K562 (cell line): ENCODE measurements around the gene ACTL8. TPM values are rescaled to one million over a fixed set of nuclear protein-coding genes. Genes with fewer than 3 reads are reported as not detected.

Experiments
- polyA plus RNA-seq, 8 experiments: library from polyadenylated mRNA; depleted of rRNA in 4 of 8; stranded (reverse) in 5 of 8; unstranded in 3 of 8; fragments of >200 nt; fragmentation: Nextera tagmentation in 2 of 8; fragmentation: Illumina TruSeq in 1 of 8; extraction: Ambion mirVana in 2 of 8; extraction: Trizol in 1 of 8; gene quantifications; 2 replicates each; pipeline versions ENCODE4 v1.2.1 to v1.2.3, GENCODE V29; 2011 to 2014; ENCODE audit warnings: inconsistent platforms in 1 of 8, missing spikeins in 1 of 8
- total RNA-seq, 7 experiments: library from RNA; depleted of rRNA in 6 of 7; stranded (reverse); fragments of >200 nt in 6 of 7; fragmentation: Illumina TruSeq in 2 of 7; extraction: Trizol in 2 of 7; gene quantifications; 2 replicates each; pipeline versions ENCODE4 v1.2.1 to v1.2.3, GENCODE V29; 2011 to 2021; ENCODE audit warnings: low replicate concordance in 1 of 7

The ACTL8 gene
- total and polyA plus RNA-seq, 9 of the 15 experiments (the other 6 are each of a cell fraction or from before 2014, with no cell fraction given) = 0.30 to 3.3 (median 1.6) TPM

Other genes starting within 250 kb of the ACTL8 start
- 0.09 TPM in 1 of 2 replicates, not detected in the other for gene ARHGEF10L, start 215.6 kb upstream of the ACTL8 start, total RNA-seq (2014; rRNA removed)
- not detected in 2 replicates for gene ARHGEF10L, start 215.6 kb upstream of the ACTL8 start, total RNA-seq (2014; rRNA removed; fragmentation: Illumina TruSeq; extraction: Trizol)
- gene ARHGEF10L, start 215.6 kb upstream of the ACTL8 start, total RNA-seq (2015; rRNA removed; fragmentation: Illumina TruSeq; extraction: Trizol) = not detected in 2 replicates
- 0.13 TPM in 2 replicates for gene ARHGEF10L, start 215.6 kb upstream of the ACTL8 start, total RNA-seq (2021)
- 0.01 TPM in 1 of 2 replicates, not detected in the other for gene ARHGEF10L, start 215.6 kb upstream of the ACTL8 start, polyA plus RNA-seq (2011; rRNA removed)
- gene ARHGEF10L, start 215.6 kb upstream of the ACTL8 start, polyA plus RNA-seq (2014; fragmentation: Illumina TruSeq; extraction: Trizol) = not detected in 2 replicates
- gene ARHGEF10L, start 215.6 kb upstream of the ACTL8 start, polyA plus RNA-seq (2014; fragmentation: Nextera tagmentation; extraction: Ambion mirVana) = not detected
- not detected in 2 replicates for gene ARHGEF10L, start 215.6 kb upstream of the ACTL8 start, polyA plus RNA-seq (2014; rRNA removed)